BJ (cell line): ENCODE measurements around the gene SKAP1. TPM values are rescaled to one million over a fixed set of nuclear protein-coding genes. Genes with fewer than 3 reads are reported as not detected.
"Not testable (repeated sequence)": the region's sequence is repeated elsewhere in the genome, so short reads cannot be mapped to it uniquely, and the experiment has no call there.

Source experiments
- CTCF ChIA-PET: fragments of 350-600 bp; formaldehyde crosslinking; extraction: SDS; loops from one replicate; lab custom pipeline; 2021; ENCODE audit warnings: antibody characterized with exemption, inconsistent platforms; lab: Yijun Ruan, JAX
- POLR2A ChIA-PET: fragments of 300-600 bp; sonication (Branson Sonifier 250); formaldehyde crosslinking; extraction: SDS; loops from one replicate; lab custom pipeline; 2021; ENCODE audit warnings: antibody characterized with exemption; lab: Charles Lee
- DNase-seq: peaks from one replicate; pipeline ENCODE4 v3.0.0-alpha.2; 2011; ENCODE audit warnings: low read depth
- H3K27me3 ChIP-seq: 2 replicates; pipeline ENCODE4 v1.6.0; 2011; ENCODE audit warnings: low read length; ENCODE audit not compliant: control insufficient read depth, insufficient read depth
- H3K36me3 ChIP-seq: 2 replicates; pipeline ENCODE4 v1.5.1; 2011; ENCODE audit warnings: low read length; ENCODE audit not compliant: control insufficient read depth, insufficient read depth
- H3K4me3 ChIP-seq: 2 replicates; pipeline ENCODE4 v1.5.1; 2011; ENCODE audit warnings: low read depth, mild to moderate bottlenecking, control low read depth, low read length
- polyA plus RNA-seq: library from polyadenylated mRNA; depleted of rRNA; stranded (reverse); fragments of >200 nt; gene quantifications from 2 replicates; pipeline ENCODE4 v1.2.3, GENCODE V29; 2011
- TF ChIP-seq, protein P1 (sequence below): IDR thresholded peaks from 2 replicates; pipeline ENCODE4 v1.5.1; 2011; ENCODE audit warnings: low read depth, mild to moderate bottlenecking, control low read depth, inconsistent platforms, low read length, moderate library complexity; ENCODE audit not compliant: insufficient read depth

SKAP1 gene
- polyA plus RNA-seq, 1 experiment: not detected

DNA sequence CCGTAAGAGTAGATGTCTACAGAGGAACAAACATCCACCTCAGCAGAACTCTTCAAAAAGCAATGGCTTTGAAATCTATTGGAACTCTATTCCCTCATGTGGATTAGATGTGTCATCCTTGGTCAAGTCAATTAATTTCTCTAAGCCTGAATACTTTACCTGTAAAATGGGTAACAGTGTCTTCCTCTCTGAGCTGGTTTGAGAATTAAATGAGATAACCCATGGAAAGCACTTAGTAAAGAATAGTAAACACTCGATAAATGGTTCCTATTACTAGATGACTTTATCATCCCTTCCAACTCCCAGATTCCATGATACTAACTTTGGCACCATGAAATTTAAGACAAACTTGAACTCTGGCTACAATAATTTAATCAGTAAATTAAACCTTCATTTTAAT is 89.1 kb downstream of the SKAP1 start:
- TF ChIP-seq, protein P1, sequence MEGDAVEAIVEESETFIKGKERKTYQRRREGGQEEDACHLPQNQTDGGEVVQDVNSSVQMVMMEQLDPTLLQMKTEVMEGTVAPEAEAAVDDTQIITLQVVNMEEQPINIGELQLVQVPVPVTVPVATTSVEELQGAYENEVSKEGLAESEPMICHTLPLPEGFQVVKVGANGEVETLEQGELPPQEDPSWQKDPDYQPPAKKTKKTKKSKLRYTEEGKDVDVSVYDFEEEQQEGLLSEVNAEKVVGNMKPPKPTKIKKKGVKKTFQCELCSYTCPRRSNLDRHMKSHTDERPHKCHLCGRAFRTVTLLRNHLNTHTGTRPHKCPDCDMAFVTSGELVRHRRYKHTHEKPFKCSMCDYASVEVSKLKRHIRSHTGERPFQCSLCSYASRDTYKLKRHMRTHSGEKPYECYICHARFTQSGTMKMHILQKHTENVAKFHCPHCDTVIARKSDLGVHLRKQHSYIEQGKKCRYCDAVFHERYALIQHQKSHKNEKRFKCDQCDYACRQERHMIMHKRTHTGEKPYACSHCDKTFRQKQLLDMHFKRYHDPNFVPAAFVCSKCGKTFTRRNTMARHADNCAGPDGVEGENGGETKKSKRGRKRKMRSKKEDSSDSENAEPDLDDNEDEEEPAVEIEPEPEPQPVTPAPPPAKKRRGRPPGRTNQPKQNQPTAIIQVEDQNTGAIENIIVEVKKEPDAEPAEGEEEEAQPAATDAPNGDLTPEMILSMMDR: no peak
- ChIA-PET CTCF (interaction anchor here (2.6 kb wide), 1 partner anchor 11 kb away, joined by 5 read pairs; no protein-coding TSS in a partner anchor), POLR2A (no interaction called here)
- Histone ChIP-seq H3K27me3 (peaks cover 8% of the 10 kb centered on the region), H3K4me3 (no peak overlapping the region), H3K36me3 (no peaks in the 10 kb centered on the region)
- DNase-seq: no peak

DNA sequence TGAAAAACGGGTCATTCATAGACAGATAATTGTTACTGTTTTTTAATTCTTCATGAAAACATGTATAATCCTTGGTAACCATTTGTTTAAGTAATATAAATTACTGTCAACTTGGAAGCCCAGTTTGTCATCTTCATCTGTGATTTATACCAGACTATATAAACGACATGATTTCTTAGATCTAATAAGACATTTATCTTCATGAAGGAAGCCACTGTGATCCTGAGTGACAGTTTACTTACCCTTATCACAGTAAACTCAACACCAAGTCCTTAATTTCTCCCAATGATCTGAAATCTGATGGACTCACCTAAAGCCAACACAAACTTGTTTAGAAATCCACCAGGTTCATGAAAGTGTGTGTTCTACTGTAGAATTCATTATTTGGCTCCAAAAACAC is 91.3 kb downstream of the SKAP1 start:
- CTCF ChIA-PET: interaction anchor here (1.0 to 1.8 kb wide), 3 partner anchors 13 to 250 kb away, joined by 3 to 6 read pairs (median 5); no protein-coding TSS in a partner anchor
- DNase-seq: no peak
- peaks cover 7% of the 10 kb centered on the region for H3K27me3 ChIP-seq
- TF ChIP-seq, protein P1: no peak
- POLR2A ChIA-PET: no interaction called here
- no peak overlapping the region for H3K4me3 ChIP-seq
- H3K36me3 ChIP-seq: no peaks in the 10 kb centered on the region

DNA sequence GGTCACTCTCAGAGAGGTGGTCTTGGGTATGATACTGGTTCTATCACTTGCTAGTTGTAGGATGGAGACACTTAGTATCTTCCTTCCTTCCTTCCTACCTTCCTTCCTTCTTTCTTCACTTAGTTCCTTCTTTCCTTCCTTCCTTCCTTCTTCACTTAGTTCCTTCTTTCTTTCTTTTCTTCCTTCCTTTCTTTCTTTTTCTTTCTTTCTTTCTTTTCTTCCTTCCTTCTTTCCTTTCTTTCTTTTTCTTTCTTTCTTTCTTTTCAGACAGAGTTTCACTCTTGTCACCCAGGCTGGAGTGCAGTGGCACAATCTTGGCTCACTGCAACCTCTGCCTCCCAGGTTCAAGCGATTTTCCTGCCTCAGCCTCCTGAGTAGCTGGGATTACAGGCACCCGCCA is 92.1 kb downstream of the SKAP1 start:
- DNase-seq, H3K4me3 ChIP-seq, POLR2A ChIA-PET, H3K36me3 ChIP-seq, H3K27me3 ChIP-seq: not testable (repeated sequence)
- CTCF ChIA-PET: interaction anchor here (1.7 to 1.8 kb wide), 2 partner anchors 14 to 251 kb away, joined by 5 to 6 read pairs; no protein-coding TSS in a partner anchor

DNA sequence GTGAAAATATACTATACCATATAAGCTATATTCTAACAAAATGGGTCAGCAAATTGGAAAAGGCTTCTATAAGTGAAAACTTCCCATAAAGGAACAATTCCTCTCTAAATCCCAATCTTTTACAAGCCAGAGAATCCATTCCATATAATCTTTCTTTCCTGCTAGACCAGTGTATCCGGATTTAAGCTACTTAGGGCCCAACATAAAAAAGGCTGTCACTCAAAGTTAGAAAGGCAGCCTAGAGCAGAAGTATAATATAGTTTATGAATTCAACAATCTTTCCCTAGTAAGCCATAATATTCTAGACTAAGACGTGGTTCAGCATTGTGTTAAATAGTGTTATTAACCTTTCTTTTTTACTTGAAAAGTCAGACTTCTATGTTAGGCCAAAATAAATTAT is 93.0 kb downstream of the SKAP1 start:
- Histone ChIP-seq H3K4me3 (no peak overlapping the region), H3K36me3 (no peaks in the 10 kb centered on the region), H3K27me3 (peaks cover 7% of the 10 kb centered on the region)
- CTCF ChIA-PET: interaction anchor here (2.4 to 2.6 kb wide), 4 partner anchors 11 to 282 kb away, joined by 9 to 29 read pairs (median 14); partner anchors contain the start of gene HOXB5
- no peak for DNase-seq
- TF ChIP-seq, protein P1: no peak
- POLR2A ChIA-PET: no interaction called here

DNA sequence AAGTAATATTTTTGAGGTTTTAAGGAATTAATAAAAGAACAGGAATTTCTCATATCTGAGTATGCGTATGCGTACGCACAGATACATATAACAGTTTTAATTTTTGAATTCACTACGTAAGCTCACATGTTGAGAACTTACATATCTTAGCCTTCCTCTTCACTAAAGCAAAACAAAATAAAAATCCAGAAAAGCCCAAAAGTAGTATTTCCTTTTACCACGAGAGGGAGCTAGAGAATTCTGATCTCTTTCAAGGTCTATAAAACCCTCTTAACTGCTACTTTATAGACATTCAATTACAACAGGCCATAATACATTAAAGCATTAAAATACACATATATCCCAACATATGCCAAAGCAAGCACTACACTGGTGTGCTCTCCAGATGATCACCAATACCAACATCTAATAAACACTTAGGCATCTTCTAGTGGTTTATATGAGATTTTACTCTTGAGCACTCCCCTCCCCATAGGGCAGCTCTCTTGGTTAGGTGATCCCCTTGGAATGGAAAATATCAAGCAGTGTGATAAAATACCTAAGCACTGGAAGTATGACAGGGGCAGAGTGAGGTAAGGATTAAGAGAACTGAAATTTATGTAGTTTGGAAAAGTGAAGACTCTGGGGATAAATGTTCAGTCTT is 94.0 kb downstream of the SKAP1 start:
- POLR2A ChIA-PET: no interaction called here
- DNase-seq: peak; percentile 4
- CTCF ChIA-PET: interaction anchor here (0.6 to 2.6 kb wide), 28 partner anchors 9 to 283 kb away, joined by 3 to 29 read pairs (median 3); partner anchors contain the start of gene HOXB5
- no peak overlapping the region for H3K4me3 ChIP-seq
- no peaks in the 10 kb centered on the region for H3K36me3 ChIP-seq
- H3K27me3 ChIP-seq: peaks cover 7% of the 10 kb centered on the region
- TF ChIP-seq, protein P1: peak; percentile 62
